MV-4-11 (cell line): Measurements from ENCODE around the gene NBPF1.
"Not testable (repeated sequence)": the region's sequence is repeated elsewhere in the genome, so short reads cannot be mapped to it uniquely, and the experiment has no call there.

Experiments
- DNase-seq: peaks from one replicate; lab custom pipeline; 2025; lab: John Stamatoyannopoulos, UW

Gene NBPF1

DNA sequence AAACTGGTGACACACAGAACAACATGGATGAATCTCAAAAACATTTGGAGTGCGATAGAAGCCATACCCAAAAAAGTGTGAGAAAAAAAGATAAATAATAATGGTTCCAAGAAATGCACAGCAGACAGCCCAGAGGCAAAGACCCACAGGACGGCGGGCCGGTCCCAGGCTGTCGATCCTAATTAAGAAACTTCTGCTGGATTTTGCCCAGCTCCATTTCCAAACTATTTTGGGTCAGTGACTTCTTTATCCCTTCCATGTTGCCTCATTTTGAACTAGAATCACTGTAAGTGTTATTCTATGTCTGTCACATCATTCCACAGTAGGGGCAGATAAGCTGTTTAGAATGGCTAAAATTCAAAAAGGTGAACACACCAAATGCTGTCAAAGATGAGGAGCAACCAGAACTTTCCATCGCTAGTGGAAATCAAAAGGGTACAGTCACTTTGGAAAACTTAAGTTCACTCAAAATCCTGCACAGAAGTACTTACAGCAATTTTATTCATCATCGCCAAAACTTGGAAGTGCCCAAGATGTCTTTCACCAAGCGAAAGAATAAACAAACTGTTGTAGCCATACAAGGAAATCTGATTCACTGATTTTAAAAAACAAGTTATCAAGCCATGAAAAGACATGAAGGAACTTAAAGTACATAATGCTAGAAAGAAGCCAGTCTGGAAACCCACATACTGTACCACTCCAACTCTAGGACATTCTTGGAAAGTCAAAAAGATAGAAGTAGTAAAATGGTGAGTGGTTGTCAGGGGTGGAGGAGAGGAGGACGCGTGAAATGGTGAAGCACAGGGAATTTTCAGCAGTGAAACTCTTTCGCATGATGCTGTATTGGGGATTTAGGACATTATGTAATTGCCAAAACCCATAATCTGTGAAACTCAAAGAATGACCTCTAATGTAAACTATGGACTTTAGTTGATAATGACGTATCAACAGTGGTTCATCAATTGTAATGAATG lies 7.5 kb downstream of the NBPF1 start:
- no peak for DNase-seq

DNA sequence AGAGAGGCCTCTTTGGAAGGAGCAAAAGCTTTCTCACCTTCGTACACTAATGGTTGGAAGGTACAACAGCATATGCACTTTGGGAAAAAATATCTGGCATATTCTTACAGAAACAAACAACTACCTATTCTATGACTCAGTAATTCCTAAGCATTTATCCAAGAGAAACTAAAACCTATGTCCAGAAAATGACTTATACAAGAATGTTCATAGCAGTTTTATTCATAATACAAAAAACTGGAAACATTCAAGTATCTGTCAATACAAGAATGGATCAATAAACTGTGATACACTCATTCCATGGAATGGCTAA lies 8.2 kb downstream of the NBPF1 start:
- no peak for DNase-seq

DNA sequence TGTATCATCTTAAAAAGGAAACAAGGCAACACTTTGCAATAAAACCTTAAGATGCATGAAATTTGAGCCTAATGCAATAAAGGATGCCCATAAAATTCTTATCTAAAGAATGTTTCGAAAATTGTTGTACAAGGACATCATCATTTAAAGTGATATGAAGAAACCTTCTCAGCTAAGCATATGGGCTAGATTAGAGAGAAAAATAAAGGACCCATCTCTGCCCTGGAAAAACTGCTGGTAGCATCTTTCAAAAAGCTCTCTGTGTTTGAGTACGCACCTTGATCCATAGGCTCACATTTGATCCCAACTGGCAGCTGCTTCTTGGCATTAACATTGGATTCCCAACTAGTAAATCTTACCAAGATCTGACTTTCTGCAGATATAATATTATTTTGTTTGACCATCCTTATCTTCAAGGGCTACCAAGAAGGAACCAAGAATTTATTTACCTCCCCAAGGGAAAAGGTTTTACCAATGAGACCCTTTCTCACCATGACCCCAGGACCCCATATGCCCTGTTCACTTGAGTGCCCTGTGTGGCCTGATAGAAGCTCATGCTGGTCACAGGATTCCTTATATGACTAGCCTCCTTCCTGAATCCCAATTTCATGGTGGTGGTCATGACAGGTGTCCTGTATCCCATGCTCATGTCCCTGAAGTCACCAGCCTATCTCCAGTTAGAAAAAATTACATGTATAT lies 8.7 kb downstream of the NBPF1 start:
- DNase-seq: not testable (repeated sequence)

GRCh38 chr1:16603623-16604022 lies 9.7 kb downstream of the NBPF1 start:
- not testable (repeated sequence) for DNase-seq

- DNase-seq: not testable (repeated sequence)
Measured at GRCh38 chr1:16602336-16603011, 10.9 kb downstream of the NBPF1 start.

DNA sequence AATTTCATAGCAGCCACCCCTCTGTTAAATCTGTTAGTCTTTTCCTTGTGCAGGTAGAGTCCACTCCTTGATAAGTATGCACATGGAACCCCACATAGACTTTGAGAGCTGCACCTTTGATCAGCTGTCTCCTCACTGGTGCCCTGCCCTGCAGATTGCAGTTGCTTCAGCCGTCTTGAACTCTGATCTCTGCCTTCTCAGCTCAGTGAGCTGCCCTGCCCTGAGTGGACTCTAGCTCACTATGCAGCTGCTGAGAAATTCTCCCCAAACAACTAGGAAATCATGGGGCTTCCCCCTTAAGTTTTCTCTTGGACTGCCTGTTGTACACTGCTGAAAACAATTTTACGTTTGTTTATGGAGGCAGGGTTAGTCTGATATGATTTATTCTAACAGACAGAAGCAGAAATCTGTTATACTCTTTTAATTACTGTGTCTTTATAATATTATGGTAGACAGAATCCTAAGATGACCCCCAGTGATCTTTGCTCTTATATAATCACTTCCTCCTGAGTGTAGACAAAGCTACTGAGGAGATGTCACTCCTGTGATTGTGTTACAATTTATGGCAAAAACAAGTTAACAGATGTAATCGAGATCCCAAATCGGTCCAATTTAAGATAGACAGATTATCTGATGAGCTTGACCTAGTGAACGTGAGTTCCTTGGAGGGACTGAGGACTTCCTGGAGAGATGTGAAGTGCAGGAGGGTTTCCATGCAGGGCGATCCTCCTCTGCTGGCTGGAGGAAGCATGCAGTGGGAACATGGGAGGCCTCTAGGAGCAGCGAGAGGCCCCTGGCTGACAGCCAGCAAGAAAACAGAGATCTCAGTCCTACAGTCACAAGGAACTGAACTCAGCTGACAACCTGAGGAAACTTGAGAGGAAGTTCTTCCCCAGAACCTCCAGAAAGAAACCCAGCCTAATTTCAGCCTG lies 12.2 kb downstream of the NBPF1 start:
- not testable (repeated sequence) for DNase-seq

GRCh38 chr1:16599326-16599725 lies 14.0 kb downstream of the NBPF1 start:
- DNase-seq: not testable (repeated sequence)

DNA sequence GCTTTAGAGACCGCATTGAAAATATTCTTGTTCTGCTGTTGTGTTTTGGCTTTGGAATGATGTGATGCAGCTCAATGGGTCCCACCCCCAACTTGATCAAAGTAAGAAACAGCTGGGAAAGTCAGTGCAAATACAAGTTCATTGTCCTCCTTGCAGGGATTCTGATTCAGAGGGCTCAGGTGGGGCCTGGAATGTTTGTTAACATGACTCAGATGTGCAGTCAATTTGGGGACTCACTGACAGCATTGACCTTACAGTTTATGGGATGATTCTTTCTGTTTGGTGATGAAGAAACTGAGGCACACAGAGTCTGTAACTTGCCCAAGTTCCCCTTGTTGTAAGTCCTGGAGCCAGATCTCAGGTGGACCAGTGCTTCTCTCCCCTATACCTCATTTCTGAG lies 18.1 kb downstream of the NBPF1 start:
- DNase-seq: not testable (repeated sequence)

DNA sequence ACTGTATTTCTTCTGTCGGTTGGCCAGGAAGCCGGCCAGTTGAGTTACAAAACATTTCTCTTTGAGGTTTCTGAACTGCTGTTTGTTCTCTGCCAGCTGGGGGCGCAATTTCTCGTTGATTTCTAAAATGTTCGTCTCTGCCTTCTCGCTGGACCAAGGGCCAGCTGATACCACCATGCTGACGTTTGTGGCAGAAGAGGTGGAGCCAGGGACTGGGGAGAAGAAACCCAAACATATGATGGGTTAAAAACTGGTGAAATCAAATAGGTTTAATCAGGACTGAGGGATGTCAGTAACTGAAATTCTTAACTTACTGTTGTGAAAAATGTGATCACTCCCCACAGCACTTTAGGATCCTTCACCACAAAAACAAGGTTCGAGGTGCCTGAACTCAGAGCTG lies 21.5 kb downstream of the NBPF1 start:
- not testable (repeated sequence) for DNase-seq

DNA sequence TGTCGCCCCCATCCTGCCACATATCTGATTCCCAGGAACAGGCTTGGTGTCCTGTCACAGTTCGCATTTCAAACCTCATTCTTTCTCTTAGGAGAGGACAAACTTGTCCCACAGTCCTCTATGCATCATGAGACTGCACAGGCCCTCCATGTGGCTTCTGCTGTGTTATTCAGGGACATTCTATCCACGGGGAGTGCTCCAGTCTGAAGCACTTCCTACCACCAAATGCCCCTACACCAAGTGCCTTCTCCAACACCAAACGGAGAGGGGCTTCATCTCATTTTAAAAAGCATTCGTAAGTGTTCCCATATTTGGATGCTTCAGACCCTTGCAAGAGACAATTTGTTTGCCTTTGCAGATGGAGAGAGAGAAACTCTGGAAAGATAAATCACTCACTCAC lies 25.3 kb downstream of the NBPF1 start:
- DNase-seq: not testable (repeated sequence)

DNA sequence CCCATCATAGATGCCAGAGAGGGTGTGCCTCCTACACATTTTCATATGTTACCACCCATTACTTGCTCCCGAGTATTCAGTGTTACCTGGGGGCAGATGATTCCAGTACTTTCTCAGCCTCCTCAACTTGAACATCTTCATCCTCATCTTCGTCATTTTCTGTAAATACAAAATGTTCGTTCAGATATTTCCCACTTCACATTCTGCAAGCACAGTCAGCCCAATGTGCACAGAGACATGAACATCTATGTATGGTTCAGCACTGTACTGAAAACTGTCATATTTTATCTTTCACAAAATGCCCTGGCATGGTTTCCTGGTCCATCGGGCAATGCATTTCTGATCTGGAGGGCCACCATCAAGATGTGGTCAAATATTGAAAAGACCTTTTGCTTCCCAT lies 25.7 kb downstream of the NBPF1 start:
- not testable (repeated sequence) for DNase-seq

DNA sequence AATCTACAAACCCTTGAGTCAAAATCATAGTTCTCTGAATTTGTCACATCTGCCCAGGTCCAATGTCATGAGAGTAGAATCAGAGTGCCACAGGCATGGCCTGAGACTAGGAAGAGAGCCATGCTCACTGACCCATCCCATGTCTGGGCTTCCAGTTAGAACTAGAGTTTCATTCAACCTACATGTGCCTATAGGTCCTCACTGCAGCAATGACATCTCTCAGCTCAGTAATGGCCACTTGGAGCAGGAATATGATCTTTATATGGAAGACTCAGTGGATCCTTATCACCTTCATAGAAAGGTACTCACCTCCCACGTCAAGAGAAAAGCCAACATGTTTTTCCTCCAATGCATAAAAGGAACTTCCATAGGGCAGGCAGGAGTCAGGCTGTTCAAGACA lies 48.0 kb downstream of the NBPF1 start:
- DNase-seq: not testable (repeated sequence)

DNA sequence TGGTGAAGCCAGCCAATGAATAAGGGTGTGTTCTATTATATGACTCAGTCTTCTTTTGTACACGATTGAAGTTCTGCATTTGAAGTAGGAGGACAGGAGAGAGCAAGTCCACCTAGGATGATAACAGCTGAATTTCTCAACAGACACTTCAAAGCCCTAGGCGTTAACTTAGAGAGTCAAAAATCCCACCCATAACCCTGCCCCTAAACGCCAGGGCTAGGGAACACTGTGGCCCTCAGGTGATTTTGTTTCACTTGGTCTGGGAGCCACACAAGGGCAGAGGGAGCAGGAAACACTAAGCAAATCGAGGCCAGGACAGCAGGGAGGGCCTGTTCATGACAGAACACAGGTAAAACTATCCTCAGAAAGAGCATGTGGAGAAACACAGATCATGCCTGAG lies 52.3 kb downstream of the NBPF1 start:
- not testable (repeated sequence) for DNase-seq

- DNase-seq: not testable (repeated sequence)
Measured at GRCh38 chr1:16560498-16560897, 52.9 kb downstream of the NBPF1 start.

- DNase-seq: not testable (repeated sequence)
Measured at GRCh38 chr1:16559688-16560087, 53.7 kb downstream of the NBPF1 start.

DNA sequence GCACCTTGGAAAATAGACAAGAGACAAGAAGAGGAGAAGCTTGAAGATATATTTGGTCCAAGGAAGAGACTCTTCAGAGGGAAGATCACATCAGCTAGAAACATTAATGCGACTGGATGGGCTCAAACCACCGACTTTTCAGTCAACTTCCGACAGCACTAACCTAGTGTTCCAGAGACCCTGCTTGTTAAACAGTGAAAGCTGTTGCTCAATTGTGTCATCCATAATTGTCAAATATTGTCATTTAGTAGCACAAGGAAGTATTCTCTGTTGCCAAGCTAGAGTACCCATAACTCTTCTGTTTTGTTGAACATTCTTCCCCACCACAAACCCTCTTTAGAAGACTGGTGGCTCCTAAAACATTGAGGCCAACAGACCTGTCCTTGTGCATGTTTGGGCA lies 56.3 kb downstream of the NBPF1 start:
- DNase-seq: not testable (repeated sequence)

DNA sequence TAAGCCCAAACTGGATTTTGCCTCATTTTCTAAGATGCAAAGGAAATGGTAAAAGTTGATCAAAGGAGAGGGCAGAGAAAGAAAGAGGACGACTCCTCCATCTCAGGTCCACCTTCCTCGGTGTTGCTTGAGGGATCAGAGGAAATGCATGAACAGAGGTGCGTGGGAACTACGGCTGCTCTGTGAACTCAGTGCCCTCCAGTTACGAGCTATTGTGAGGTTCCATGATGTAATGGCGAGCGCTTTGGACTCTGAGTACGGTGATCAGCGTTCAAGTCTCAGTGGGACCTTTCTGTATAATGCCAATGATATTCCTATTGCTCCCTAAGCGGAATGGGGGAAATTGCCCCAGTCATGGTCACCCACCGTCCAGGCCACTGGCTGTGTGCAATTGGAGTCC lies 60.1 kb downstream of the NBPF1 start:
- DNase-seq: not testable (repeated sequence)

GRCh38 chr1:16550212-16550918 lies 63.0 kb downstream of the NBPF1 start:
- not testable (repeated sequence) for DNase-seq

- not testable (repeated sequence) for DNase-seq
Measured at GRCh38 chr1:16549545-16549944, 63.8 kb downstream of the NBPF1 start.

DNA sequence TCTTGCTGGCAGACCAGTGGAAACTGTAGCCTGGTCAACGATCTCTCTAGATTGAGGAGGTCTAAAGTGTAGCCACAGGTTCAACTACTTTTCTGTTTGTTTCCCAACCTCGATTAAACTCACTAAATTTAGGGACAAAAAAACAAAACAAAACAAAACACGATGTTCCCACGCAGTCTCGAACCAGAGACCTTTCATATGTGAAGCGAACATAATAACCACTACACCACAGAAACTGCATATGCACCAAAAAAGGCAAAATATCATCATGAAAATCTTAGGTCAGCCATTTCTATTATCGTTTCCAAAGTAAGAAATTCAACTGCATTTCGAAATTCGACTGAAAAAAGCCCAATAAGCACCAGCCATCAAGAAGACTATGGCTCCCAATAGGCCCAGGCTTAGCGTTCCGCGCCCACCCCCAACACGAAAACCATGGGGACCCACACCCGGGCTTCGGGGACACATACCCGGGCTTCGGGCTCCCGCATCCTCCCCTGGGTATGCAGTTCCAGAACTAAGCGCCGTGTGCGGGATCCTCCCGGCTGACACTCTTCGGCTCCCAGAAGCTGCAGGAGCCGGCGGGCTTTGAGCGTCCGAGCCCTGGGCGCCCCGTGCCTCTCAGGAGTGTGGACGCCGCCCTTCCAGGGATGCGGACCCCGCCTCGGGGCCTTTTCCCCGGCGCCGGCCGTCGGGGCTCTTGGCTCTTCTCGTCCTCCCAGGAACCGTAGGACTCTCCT lies 65.7 kb downstream of the NBPF1 start:
- DNase-seq: not testable (repeated sequence)
